NCI-H1930 (cell line): ENCODE data around the gene SUSD6.
"Not testable (repeated sequence)": the region's sequence is repeated elsewhere in the genome, so short reads cannot be mapped to it uniquely, and the experiment has no call there.

ENCODE experiments used
- DNase-seq, 2 experiments: peaks; one replicate each; lab custom pipeline; 2025; lab: John Stamatoyannopoulos, UW

The SUSD6 gene

DNA sequence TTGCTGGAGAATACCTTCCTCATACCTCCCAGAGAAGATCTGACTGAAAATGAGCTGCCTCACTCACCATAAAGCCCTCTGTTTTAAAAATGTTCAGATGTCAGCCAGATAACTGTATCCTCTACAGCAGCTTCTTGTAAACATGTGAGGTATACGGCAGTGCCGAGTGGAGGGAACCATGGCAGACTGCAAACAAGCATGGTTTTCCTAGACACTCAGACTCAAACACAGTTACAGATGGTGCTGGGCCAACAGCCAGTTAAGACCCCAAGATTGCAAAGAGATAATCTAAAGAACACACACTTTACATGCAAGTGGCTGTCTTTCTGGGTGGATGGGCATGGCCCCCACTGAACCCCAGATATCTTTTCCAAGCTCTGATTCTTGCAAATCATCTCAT is 20.1 kb upstream of the SUSD6 start:
- no peak for DNase-seq

DNA sequence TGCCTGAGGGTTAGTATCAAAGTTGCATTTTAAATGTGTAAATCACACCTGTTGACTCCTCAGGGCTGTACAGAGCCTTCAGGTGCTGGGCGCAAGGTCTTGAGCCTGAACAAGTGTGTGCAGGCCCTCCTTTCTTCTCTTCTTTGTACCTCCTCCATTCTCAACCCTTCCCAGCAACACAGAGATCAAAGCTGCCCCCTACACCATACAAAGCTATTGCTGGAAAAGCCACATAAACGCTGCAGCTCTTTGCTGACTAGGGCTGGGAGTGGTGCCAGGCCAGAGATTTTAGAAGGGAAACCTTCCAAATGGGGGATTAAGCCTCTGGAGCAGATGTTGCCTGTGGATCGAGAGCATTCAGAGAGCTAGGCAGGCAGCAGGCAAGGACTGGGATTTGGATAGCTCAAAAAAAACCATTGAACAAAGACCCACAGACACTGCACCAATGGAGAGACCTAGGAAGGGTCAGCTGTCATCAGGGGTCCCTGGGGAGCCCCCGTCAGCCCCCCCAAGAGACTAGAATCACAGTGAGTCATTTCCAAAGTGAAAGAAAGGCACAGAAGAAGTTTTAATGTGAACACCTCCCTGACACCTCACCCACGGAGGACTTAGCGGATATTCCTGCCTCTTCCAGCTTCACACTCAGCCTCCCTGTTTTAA is 18.2 kb upstream of the SUSD6 start:
- DNase-seq, result no peak

DNA sequence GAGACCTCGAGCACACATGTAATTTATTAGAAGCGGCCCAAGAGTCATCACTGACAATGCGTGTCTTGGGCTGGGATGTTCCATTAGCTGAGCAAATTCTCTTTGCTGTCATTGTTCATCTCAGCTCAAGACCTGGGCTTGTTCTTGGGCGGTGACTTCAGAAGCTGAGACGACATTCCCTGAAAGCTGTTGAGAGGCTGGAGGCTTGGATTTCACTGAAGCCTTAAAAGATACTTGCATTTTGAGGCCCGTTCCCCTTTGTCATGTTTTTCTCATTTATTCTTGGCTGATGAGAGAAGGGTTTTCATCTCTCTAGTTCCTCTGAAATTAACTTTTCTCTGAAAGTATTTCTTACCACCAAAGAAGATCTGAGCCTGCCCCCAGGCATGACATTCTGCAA is 16.6 kb upstream of the SUSD6 start:
- no peak for DNase-seq

DNA sequence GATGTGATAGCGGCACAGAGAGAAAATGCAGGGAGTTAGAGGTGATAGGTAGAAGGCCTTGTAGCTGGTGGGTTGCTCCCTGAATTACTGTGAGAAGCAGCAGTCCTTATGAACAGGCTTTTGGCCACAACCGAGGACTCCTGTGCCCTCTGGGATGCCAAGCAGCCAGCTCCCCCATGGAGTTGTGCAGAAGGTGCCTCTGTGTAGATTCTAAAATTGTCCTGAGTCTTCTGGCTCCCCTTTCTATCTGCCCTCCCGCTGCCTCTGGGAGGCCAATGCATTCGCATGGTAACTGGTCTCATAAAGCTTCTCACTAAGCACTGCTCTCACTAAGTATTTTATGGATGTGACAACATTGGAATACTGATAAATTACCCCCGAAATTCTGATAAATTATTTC is 16.1 kb upstream of the SUSD6 start:
- no peak for DNase-seq

DNA sequence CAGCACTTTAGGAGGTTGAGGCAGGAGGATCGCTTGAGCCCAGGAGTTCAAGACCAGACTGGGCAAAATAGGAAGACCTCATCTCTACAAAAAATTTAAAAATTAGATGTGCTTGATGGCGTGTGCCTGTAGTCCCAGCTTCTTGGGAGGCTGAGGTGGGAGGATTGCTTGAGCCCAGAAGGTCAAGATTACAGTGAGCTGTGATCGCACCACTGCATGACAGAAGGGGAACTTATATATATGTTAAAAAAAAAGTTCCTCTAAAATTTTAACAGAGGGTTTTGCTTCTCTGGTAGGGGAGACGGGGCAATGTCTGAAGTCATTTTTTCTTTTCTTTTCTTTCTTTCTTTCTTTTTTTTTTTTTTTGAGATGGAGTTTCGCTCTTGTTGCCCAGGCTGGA is 12.0 kb upstream of the SUSD6 start:
- DNase-seq, result not testable (repeated sequence)

DNA sequence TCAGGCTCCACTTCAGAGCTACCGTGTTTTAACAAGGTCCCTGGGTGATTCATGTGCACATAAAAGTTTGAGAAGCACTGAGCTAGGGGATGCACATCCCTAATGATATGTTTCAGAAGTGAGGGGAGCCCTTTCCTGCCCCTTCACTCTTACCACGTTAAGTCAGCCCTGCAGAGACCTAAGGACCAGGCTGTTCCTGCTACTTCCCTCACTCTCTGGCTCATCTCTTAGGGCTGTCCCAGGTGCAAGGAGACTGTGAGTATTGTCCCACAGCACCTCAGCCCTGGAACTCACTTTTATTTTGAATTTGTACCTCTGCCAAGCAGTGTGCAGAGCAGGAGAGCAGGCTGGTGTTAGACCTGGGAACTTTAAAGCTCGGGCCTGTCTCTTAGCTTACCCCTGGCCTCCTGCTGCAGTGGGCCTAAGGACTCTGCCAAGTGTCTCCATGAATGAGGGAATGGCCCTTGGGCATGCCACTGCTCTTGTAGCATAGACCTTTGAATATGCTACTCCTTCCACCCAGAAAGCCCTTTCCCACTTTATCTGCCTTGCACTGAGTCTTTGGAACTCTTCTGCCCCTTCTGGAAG is 11.0 kb upstream of the SUSD6 start:
- DNase-seq, result no peak

DNA sequence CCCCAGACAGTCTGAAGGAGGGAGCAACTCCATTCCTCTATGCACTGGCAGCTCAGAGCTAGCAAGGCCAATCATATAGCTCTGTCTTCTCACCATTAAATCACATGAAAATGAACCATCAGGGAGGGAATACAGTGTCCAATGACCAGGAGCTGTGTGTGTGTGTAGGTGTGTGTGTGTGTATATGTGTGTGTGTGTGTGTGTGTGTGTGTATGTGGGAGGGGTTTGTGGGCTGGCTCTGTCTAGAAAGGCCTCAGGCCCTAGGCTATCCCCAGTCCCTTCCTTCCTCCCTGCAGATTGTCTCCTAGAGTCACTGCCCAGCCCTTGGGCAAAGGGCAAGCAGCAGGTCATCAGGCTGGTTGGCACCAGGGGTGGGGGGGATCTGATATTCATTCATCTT is 5.7 kb upstream of the SUSD6 start:
- DNase-seq, result no peak

DNA sequence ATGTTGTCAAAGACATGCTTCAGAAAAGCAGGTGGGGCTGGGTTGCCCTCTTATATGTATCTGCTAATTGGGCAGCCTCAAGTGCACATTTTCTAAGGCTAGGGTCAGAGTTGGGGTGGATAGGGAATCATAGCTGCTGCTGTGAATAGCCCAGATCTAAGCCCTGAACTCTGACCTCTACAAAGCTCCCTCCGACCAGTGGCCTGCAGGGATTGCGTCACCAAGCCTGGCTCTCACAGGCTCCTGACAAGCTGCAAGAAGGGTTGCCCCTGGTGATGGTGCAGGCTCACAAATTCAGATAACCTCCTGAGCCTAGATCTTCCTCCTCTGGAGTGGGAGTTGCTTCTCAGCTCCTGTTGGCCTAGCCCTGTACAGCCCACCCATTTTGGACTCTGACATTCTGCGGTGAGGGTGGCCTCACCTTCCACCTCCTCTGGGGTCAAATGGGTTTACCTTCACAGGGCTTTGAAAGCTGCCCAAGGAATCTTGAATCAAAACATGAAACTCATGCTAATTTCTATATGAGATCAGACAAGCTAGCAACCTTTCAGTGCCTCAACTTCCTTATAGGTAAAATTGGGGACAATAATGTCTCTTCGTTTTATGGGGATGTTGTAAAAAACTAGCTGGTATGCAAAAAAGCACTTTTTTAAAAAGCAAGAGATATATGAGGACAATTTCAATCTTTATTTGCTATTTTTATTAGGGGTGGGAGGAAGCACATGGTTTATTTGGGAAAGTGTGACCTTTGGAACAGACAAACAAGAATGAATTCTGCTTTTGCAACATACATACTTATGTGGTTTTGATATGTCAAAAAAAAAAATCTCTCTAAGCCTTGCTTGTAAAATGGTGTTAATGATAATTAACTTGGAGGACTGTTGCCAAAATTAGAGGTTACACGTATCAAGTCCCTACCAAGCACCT is 4.9 kb upstream of the SUSD6 start:
- DNase-seq, result no peak

DNA sequence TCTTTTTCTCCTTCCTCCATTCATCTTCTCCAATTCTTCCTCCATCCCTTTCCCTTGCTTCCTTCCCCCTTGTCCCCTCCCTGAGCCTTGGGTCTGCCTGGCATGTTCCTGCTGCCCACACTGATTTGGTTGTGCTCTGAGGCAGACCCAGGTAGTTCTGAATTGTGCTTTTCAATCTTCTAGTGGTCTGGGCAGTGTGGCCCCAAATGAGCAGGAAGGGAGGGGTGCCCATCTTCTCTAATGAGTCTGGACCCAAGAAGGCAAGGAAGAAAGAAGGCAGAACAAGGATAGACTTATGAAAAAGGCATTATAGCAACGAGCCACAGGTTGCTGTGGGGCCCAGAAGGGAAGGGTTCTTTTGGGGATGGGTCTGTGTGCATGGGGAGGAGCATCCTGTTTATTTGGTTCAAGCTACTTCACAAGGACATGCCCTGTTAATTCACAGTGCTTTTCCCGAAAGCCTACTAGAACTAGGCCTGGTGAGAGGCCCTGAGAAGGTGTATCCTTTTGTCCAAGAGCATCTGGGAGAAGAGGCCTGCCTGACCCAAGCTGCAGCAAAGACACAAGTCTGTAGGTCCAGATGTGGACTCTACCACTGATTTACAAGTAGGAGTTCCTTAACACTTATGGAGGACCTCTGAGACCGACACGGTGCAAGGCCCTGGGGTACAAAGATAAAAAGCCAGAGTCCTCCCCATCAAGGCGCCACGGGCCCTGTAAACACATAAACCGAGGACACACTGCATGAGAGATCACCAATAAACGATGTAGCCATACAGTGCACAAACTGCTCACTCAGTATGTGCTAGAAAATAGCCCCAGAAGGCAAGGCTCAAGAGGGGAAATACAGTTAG is 1.1 kb upstream of the SUSD6 start:
- no peak for DNase-seq

DNA sequence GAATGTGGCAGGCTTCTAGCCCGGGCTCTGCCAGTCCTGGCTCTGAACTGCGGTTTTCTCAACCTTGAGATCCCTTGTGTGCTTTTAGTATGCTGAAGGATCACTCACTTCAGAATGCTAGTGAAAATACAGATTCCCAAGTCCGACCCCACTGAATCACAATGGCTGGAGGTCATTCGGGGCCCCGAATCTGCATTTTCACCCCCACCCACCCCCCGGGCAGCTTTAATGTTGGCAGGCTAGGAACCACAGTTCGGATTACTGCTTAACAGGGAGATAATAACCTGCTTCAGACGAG is 573 bp upstream of the SUSD6 start:
- DNase-seq, result no peak

DNA sequence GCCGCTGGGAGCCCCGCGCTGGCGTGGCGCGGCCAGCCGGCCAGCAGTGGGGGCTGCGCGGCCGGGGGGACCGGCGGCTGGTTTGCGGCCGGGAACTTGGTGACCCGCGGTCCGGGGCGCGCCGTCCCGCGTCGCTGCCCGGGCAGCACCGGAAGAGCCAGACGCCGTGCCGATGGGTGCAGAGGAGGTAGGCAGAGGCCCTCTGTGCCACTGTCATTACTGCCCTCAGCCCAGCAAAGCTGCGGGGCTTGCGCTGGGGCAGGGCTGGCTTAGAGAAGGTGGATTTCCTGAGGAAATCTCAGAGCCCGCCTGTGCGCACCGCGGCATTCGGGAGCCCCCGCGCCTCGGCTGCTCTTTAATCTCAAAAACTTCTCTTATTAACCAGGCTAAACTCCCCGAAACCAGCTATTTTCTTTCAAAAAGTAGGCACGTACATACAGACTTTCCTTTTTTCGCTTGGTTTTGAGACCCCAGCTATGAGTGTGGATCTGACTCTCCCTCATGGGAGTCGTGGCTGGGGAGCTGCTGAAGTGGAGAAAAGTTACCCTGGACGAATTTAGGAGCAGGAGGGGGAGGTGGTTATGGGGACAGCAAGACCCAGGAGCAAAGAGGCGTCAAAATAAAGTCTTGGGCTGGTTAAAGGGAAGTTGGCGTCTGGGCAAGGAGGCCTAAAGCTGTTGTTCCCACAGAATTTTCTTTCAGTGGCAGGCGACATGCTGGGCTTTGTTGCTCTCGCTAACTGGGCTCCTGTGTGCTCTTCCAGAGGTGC is 802 bp downstream of the SUSD6 start:
- DNase-seq, result no peak

DNA sequence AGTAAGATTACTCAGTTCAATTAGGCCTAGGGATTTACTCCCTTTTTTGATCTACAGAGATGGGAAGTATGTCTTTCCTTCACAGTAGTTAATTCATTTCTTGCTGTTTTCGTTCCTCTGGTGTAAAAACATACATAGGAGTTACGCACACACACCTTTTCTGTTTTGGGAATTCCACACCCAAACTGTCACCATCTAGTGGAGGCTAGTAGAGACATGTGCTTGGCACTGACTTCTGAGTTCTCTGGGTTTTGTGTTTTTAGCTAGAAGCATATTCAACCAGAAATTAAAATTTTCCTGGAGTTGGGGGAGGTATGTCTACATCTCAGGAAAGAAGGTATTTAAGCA is 1.4 kb downstream of the SUSD6 start:
- no peak for DNase-seq

DNA sequence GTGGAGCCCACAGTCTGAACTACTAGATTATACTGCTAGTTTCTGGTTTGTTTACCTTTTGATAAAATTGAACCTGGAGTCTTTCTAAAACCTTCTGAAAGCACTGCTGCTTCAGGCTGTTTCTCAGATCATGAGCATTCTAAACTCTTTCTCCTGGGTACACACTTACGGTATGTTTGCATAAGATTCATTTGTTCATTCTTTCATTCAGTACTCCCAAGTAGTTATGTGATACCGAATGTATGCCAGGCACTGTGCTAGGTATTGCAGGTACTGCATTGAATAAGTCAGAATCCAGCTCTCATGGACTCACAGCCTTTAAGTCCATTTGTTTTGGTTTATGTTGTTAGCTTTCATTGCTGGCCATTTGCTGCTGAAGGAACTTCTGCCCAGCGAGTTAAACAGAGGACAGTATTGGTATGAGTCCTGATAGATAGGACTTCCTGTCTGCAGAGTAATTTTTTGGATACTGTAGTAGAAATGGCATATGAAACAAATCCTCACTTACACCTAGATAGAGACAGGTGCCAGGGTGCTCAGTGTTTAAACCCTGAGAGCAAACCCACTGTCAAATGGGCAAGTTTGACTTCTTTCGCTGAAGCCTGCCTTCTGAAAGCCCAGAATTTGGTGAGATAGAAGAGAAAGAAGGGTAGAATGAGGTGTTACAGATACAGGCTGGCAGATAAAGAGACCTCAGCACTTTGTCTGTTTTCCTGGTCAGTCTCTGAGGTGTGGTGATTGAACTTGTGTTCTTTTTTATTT is 2.1 kb downstream of the SUSD6 start:
- DNase-seq, result no peak

DNA sequence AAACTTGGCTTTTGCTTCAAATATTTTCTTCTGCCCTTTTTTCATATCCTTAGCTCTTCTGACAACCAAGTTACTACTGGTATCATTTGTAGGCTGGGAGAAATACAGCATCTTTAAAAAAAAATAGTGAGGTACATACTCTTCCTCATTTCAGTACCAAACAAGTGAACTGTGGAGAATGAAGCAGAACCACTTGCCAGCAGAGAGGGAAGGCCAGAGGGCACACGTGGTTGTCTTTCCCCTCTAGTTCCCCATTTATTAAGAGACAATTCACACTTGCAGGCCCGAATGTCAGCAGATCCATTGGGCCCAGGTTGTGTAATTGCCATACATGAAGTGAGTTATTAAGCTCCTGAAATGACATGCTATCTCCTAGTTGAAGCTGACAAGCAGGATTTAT is 3.2 kb downstream of the SUSD6 start:
- no peak for DNase-seq

DNA sequence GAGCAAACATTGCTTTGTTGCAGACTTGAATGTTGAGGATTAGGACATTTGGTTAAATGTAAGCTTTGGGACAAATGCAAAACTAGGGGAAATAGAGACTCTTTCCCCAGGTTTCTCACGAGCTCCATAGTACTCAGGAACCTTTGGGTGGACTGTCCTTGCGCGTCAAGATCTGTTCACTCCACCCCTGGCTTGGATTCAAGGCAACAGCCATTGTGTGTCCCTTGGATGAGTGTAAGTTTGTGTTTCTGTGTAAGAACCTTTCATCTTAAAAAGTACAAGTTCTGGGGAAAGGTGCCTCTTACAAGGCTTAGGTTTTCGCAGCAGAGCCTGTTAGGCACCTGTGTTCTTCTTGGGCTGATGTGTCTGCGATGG is 3.7 kb downstream of the SUSD6 start:
- DNase-seq, result no peak

DNA sequence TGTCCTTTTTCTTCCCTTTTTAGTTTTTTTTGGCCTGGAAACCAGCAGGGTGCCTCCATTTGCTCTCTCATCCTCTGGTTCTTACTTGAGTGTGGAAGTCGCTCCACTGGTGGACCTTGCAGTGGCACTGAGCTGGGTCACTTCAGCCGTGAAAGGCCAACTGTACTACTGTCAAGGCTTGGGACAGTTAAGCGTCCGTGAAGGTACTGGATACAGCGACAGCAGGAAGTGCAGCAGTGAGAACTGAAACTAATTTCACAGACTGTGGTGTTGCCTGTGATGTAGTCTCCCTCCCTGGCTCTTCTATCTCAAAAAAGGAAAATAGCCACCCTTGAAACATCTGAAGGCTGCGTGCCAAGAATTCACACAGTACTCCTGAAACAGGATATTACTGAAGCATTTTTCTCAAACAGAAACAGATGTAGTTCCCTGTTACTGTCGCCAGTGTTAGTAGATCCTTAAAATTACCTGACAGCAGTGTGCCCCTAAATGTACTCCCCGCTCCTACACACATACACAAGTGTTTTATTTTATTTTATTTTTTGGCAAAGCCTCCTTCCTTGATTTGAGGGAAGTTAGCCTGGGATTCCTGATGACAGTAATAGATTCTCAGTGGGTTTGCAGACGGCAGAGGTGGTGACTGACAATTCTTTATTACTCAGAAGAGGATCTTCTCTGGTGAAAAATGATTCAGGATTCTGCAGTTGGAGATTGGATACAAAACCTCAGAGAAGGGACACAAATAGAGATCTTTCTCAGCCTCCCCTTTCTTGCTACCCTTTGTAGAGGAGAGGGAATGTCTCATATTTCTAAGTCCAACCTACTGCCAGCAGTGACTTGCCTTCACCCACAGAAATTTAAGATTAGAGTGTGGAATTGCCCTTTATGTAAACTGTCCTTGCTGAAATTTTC is 4.4 kb downstream of the SUSD6 start:
- no peak for DNase-seq

DNA sequence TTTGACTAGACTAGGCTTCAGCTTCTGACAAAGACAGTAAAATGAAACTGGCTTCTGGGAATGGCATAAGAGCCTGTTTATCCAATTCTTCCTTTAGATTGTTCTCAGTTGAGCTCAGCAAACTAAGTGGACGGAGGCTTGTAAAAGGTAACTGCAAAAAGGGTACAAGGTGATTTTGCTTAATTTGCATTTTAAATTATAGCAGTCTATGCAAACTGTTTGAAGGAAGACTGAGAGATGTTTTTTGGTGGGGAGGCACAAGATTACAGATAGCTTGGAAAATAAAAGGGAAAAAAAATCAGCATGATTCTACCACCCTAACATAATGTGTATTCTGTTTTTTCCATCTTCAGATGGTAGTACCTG is 5.0 kb downstream of the SUSD6 start:
- no peak for DNase-seq

DNA sequence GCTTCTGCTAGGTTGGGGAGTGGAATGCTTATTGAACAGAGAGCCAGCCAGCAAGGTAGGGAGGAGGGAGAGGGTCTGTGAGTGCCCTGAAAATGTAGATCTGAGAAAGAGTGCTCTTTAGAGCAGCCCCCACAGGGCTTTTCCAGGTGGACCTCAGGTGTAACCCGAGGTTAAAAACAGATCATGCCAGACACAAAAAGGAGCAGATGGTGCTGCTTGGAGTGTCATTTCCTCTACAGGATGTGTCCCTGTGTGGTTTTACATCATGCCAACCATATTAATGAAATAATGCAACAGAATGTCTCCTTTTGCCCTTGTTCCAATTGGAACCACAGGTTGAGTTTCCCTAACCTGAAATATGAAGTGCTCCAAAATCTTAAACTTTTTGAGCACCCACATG is 6.4 kb downstream of the SUSD6 start:
- no peak for DNase-seq

DNA sequence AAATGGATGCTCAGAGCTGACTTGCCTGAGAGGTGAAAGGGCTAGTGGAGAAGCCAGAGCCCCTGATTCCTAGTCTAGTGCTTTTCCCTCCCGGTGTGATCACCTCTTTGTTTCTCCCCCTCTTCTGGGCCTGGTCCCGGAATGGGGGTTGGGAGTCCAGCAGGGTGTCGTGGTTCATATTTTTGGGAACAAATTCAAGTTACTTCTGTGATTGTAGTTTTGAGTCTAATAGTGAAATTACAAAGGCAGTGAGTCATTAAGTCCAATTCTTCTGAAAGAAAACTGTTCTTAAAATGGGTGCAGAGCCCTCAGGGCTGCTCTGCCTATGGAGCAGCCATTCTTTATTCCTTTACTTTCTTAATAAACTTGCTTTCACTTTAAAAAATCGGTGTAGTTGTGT is 7.6 kb downstream of the SUSD6 start:
- no peak for DNase-seq

DNA sequence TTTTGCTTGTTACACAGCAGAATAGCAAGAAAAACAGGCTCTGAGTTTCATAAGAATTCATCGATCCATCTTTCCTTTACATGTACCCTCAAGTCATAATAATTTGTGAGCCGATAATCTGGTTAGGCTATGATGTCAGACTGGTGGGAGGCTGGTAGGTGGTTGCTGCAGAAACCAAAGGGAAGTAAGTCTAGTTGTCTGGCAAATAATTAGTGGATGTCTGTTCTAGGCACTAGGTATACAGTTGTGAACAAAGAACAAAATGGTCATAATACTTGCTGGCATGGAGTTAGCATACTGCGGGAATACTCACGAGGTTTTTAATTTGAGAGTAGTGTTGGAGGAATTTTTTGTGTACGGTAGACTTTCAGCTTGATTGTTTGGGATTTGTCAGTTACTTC is 8.8 kb downstream of the SUSD6 start:
- no peak for DNase-seq
